GM12878 (cell line): ENCODE measurements around the gene SBNO1. TPM values are rescaled to one million over a fixed set of nuclear protein-coding genes. Genes with fewer than 3 reads are reported as not detected.
A peak's percentile ranks its signal among the peaks of the same experiment; 100 is the strongest.

Experiments used
- ATAC-seq: fragments of 200-7000 bp; cut with Tn5 transposase; 3 replicates; pipeline ENCODE4 v1.9.1; 2020; ENCODE audit warnings: mild to moderate bottlenecking, moderate library complexity
- BruUV-seq: library from RNA; stranded (reverse); fragments of 400-500 nt; replicated peaks from 2 replicates; lab custom pipeline; 2021; lab: Mats Ljungman, UMichigan
- CTCF ChIA-PET: fragments of 300-600 bp; sonication (Branson Sonifier 250); formaldehyde crosslinking; extraction: SDS; loops from one replicate; lab custom pipeline; 2021; ENCODE audit warnings: inconsistent platforms; lab: Yijun Ruan, JAX
- POLR2A ChIA-PET: fragments of 350-600 bp; formaldehyde crosslinking; extraction: SDS; loops from one replicate; lab custom pipeline; 2021; ENCODE audit warnings: inconsistent platforms; lab: Charles Lee
- RAD21 ChIA-PET: fragments of 300-600 bp; sonication (Branson Sonifier 250); formaldehyde crosslinking; loops from one replicate; lab custom pipeline; 2023; ENCODE audit warnings: antibody characterized with exemption; ENCODE audit not compliant: unreplicated experiment; lab: Charles Lee
- SMC1A ChIA-PET: fragments of 300-600 bp; sonication (Branson Sonifier 250); formaldehyde crosslinking; loops from one replicate; lab custom pipeline; 2023; ENCODE audit not compliant: unreplicated experiment, uncharacterized antibody; lab: Charles Lee
- DNase-seq: peaks from one replicate; pipeline ENCODE4 v3.0.0-alpha.2; 2011; ENCODE audit warnings: low read depth, low spot score
- FAIRE-seq: peaks from 3 replicates; lab custom pipeline; 2011; peaks lifted over from hg19 to GRCh38; lab: Jason Lieb, UNC
- H2AFZ ChIP-seq: 2 replicates; pipeline ENCODE4 v1.6.0; 2011; ENCODE audit warnings: low read depth, low read length, control low read depth; ENCODE audit not compliant: control insufficient read depth
- H3K27ac ChIP-seq: 2 replicates; pipeline ENCODE4 v1.5.1; 2011; ENCODE audit warnings: control low read depth; ENCODE audit not compliant: control insufficient read depth, insufficient read depth
- H3K27me3 ChIP-seq, 2 experiments: replicated peaks in 1 of 2; 2 replicates each; pipeline versions ENCODE4 v1.6.0 to v1.6.1; 2011; ENCODE audit warnings: low read length in 1 of 2; ENCODE audit not compliant: control insufficient read depth in 2 of 2, insufficient read depth in 2 of 2
- H3K36me3 ChIP-seq, 2 experiments: 2 replicates each; pipeline ENCODE4 v1.5.1; 2011; ENCODE audit warnings: low read length in 1 of 2; ENCODE audit not compliant: control insufficient read depth in 2 of 2, insufficient read depth in 2 of 2
- H3K4me1 ChIP-seq: 2 replicates; pipeline ENCODE4 v1.6.1; 2011; ENCODE audit warnings: mild to moderate bottlenecking, low read length, moderate library complexity, mixed read lengths; ENCODE audit not compliant: control insufficient read depth, insufficient read depth
- H3K4me2 ChIP-seq: 2 replicates; pipeline ENCODE4 v1.6.0; 2011; ENCODE audit warnings: control low read depth; ENCODE audit not compliant: control insufficient read depth, insufficient read depth
- H3K4me3 ChIP-seq: fragments of 200-600 bp; sonication (generic); 2 replicates; pipeline ENCODE4 v1.5.1; 2016
- H3K79me2 ChIP-seq: 2 replicates; pipeline ENCODE4 v1.6.0; 2011; ENCODE audit warnings: low read length; ENCODE audit not compliant: control insufficient read depth, insufficient read depth
- H3K9ac ChIP-seq: 2 replicates; pipeline ENCODE4 v1.8.0; 2011; ENCODE audit warnings: low read length, control low read depth, mixed read lengths; ENCODE audit not compliant: control insufficient read depth, insufficient read depth
- H3K9me3 ChIP-seq: replicated peaks from 3 replicates; pipeline ENCODE4 v1.5.1; 2011; ENCODE audit warnings: mild to moderate bottlenecking, low read length; ENCODE audit not compliant: control insufficient read depth, insufficient read depth
- H4K20me1 ChIP-seq: 2 replicates; pipeline ENCODE4 v1.6.0; 2011; ENCODE audit not compliant: control insufficient read depth, insufficient read depth
- EGR1 ChIP-seq, 2 experiments: IDR thresholded peaks; 1 replicate in 1 of 2; 2 replicates in 1 of 2; pipeline ENCODE4 v1.6.1; 2011 to 2012; ENCODE audit warnings: low read depth in 2 of 2, low read length in 2 of 2, borderline replicate concordance in 1 of 2, mild to moderate bottlenecking in 1 of 2, moderate library complexity in 1 of 2
- GABPA ChIP-seq: IDR thresholded peaks from 2 replicates; pipeline ENCODE4 v1.6.1; 2014; ENCODE audit warnings: antibody characterized with exemption, low read depth, mild to moderate bottlenecking, inconsistent platforms
- NR2C1 ChIP-seq: fragments of 450-650 bp; IDR thresholded peaks from 2 replicates; pipeline ENCODE4 v1.6.1; 2017; ENCODE audit warnings: antibody characterized with exemption, mild to moderate bottlenecking, moderate library complexity
- NR2F1 ChIP-seq: fragments of 450-650 bp; conservative IDR thresholded peaks from 2 replicates; pipeline ENCODE4 v1.6.1; 2017; ENCODE audit warnings: mild to moderate bottlenecking
- PAX8 ChIP-seq: fragments of 450-650 bp; IDR thresholded peaks from 2 replicates; pipeline ENCODE4 v1.6.1; 2017; ENCODE audit warnings: mild to moderate bottlenecking, moderate library complexity
- WRNIP1 ChIP-seq: IDR thresholded peaks from 2 replicates; pipeline ENCODE4 v1.6.1; 2011; ENCODE audit warnings: low read depth, low read length, improper control_type of control experiment, borderline replicate concordance
- ZBED1 ChIP-seq: IDR thresholded peaks from 2 replicates; pipeline ENCODE4 v1.6.1; 2016; ENCODE audit warnings: borderline replicate concordance
- WGBS: methylation state at CpG from one replicate; pipeline ENCODE4 v1.1.6; 2016; ENCODE audit warnings: low lambda C conversion rate; ENCODE audit not compliant: insufficient replicate concordance, insufficient coverage; ENCODE audit errors: missing lambda C conversion rate; 5-methylcytosine and 5-hydroxymethylcytosine counted together
- in situ Hi-C: fragments of 300-500 bp; cut with MboI; formaldehyde crosslinking; loops from 9 replicates; pipeline ENCODE4 v1.14.3; 2018; ENCODE audit warnings: mixed read lengths
- intact Hi-C: fragments of 100-400 bp; cut with micrococcal nuclease; formaldehyde crosslinking; loops from one replicate; pipeline ENCODE4 v1.14.2; 2022; ENCODE audit not compliant: unreplicated experiment
- polyA plus RNA-seq, 11 experiments: library from polyadenylated mRNA; depleted of rRNA in 4 of 11; unstranded in 6 of 11; stranded (reverse) in 5 of 11; fragments of >200 nt; fragmentation: Nextera tagmentation in 4 of 11; fragmentation: Illumina TruSeq in 1 of 11; extraction: Ambion mirVana in 4 of 11; extraction: Trizol in 1 of 11; gene quantifications; 1 replicate in 1 of 11; 2 replicates in 10 of 11; pipeline versions ENCODE4 v1.2.1 to v1.2.3, GENCODE V29; 2011 to 2016; ENCODE audit warnings: inconsistent platforms in 2 of 11, missing spikeins in 2 of 11, low read depth in 1 of 11
- total RNA-seq, 4 experiments: library from RNA; depleted of rRNA in 3 of 4; stranded (reverse); fragments of >200 nt in 3 of 4; fragmentation: Illumina TruSeq in 1 of 4; extraction: Trizol in 1 of 4; gene quantifications; 2 replicates each; pipeline versions ENCODE4 v1.2.1 to v1.2.3, GENCODE V29; 2013 to 2021
- TF ChIP-seq, protein P1 (sequence below): IDR thresholded peaks from 2 replicates; pipeline ENCODE4 v1.6.1; 2012; ENCODE audit warnings: low read depth, low read length, improper control_type of control experiment
- TF ChIP-seq, protein P2 (sequence below): fragments of 450-650 bp; IDR thresholded peaks from 2 replicates; pipeline ENCODE4 v1.6.1; 2017; ENCODE audit warnings: mild to moderate bottlenecking, moderate library complexity
- TF ChIP-seq, protein P3 (sequence below): fragments of 450-650 bp; IDR thresholded peaks from 2 replicates; pipeline ENCODE4 v1.6.1; 2017; ENCODE audit warnings: low read depth, mild to moderate bottlenecking, moderate library complexity
- TF ChIP-seq, protein P4 (sequence below): fragments of 450-650 bp; conservative IDR thresholded peaks from 2 replicates; pipeline ENCODE4 v1.6.1; 2017; ENCODE audit warnings: mild to moderate bottlenecking, moderate library complexity

SBNO1 gene
- total and polyA plus RNA-seq, 10 of the 15 experiments (the other 5 are each of a cell fraction or from before 2014, with no cell fraction given), result 7.5 to 39.7 (median 20.9) TPM

DNA sequence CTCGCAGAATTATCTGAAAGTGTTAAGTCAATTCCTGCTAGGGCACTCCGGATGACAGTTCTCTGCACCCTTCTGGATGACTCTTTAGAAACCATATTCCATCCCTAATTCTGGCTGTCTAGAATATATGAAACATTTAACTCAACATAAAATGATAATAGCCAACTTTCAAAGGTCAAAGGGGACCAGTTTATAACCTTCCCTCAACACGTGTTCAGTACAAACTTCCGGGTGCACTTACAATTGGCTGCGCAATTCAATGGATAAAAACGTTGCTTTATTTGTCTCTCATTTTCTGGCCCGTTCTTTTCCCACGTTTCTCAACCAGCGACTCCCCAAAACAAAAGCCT, 1.3 kb downstream of the SBNO1 start:
- peak overlapping the region; percentile 95 for H3K9ac ChIP-seq
- no peak overlapping the region; the same call in 1 of the 2 replicates for H2AFZ ChIP-seq
- H3K36me3 ChIP-seq, result no peaks in the 10 kb centered on the region
- H3K4me2 ChIP-seq, result peak overlapping the region; percentile 19
- no peaks in the 10 kb centered on the region for H3K9me3 ChIP-seq
- H3K27ac ChIP-seq, result peak overlapping the region; percentile 93
- H4K20me1 ChIP-seq, result no peaks in the 10 kb centered on the region
- TSS peak; percentile 78 for BruUV-seq
- RAD21 ChIA-PET, result interaction anchor here (0.6 to 1.8 kb wide), 5 partner anchors 20 to 269 kb away, joined by 3 to 4 read pairs (median 4); partner anchors contain the start of gene KMT5A
- peaks cover 54% of the 10 kb centered on the region for H3K79me2 ChIP-seq
- SMC1A ChIA-PET, result interaction anchor here (0.7 to 1.9 kb wide), 14 partner anchors 10 to 238 kb away, joined by 3 to 11 read pairs (median 4); partner anchors contain the start of genes DDX55, KMT5A and MPHOSPH9
- no peak for ATAC-seq
- no peaks in the 10 kb centered on the region for H3K27me3 ChIP-seq
- DNase-seq, result no peak
- POLR2A ChIA-PET, result interaction anchor here (0.5 to 4.2 kb wide), 9 partner anchors 14 to 169 kb away, joined by 3 to 23 read pairs (median 6); partner anchors contain the start of genes KMT5A, MPHOSPH9 and MTRFR
- peak overlapping the region; percentile 88 for H3K4me3 ChIP-seq
- peaks cover 2% of the 10 kb centered on the region for H3K4me1 ChIP-seq
- WGBS, result 1% methylated on average over 9 of the region's 9 CpGs
- intact Hi-C loops (no loop called here), in situ Hi-C loops (no loop called here)
- FAIRE-seq, result peak; percentile 31
- CTCF ChIA-PET, result interaction anchor here (0.7 to 2.5 kb wide), 7 partner anchors 19 to 93 kb away, joined by 3 to 9 read pairs (median 4); partner anchors contain the start of gene KMT5A
- TF ChIP-seq GABPA (0 out of 2 replicates have a peak, but pooled peaks have one; percentile 18), WRNIP1 (peak; percentile 32; the same call in 1 of the 2 replicates), NR2F1 (peak; percentile 90), EGR1 (IDR thresholded peaks at IDR 0.05; ENCODE audit: borderline replicate concordance in 1 of 2, low read depth in 2 of 2, low read length in 2 of 2) (no peak), ZBED1 (0 out of 2 replicates have a peak, but pooled peaks have one; percentile 29), NR2C1 (peak; percentile 86), PAX8 (peak; percentile 44; the same call in 1 of the 2 replicates)
- TF ChIP-seq, protein P1, sequence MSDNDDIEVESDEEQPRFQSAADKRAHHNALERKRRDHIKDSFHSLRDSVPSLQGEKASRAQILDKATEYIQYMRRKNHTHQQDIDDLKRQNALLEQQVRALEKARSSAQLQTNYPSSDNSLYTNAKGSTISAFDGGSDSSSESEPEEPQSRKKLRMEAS, result peak; percentile 78
- TF ChIP-seq, protein P2, sequence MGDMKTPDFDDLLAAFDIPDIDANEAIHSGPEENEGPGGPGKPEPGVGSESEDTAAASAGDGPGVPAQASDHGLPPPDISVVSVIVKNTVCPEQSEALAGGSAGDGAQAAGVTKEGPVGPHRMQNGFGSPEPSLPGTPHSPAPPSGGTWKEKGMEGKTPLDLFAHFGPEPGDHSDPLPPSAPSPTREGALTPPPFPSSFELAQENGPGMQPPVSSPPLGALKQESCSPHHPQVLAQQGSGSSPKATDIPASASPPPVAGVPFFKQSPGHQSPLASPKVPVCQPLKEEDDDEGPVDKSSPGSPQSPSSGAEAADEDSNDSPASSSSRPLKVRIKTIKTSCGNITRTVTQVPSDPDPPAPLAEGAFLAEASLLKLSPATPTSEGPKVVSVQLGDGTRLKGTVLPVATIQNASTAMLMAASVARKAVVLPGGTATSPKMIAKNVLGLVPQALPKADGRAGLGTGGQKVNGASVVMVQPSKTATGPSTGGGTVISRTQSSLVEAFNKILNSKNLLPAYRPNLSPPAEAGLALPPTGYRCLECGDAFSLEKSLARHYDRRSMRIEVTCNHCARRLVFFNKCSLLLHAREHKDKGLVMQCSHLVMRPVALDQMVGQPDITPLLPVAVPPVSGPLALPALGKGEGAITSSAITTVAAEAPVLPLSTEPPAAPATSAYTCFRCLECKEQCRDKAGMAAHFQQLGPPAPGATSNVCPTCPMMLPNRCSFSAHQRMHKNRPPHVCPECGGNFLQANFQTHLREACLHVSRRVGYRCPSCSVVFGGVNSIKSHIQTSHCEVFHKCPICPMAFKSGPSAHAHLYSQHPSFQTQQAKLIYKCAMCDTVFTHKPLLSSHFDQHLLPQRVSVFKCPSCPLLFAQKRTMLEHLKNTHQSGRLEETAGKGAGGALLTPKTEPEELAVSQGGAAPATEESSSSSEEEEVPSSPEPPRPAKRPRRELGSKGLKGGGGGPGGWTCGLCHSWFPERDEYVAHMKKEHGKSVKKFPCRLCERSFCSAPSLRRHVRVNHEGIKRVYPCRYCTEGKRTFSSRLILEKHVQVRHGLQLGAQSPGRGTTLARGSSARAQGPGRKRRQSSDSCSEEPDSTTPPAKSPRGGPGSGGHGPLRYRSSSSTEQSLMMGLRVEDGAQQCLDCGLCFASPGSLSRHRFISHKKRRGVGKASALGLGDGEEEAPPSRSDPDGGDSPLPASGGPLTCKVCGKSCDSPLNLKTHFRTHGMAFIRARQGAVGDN, result peak; percentile 56; the same call in 1 of the 2 replicates
- TF ChIP-seq, protein P3, sequence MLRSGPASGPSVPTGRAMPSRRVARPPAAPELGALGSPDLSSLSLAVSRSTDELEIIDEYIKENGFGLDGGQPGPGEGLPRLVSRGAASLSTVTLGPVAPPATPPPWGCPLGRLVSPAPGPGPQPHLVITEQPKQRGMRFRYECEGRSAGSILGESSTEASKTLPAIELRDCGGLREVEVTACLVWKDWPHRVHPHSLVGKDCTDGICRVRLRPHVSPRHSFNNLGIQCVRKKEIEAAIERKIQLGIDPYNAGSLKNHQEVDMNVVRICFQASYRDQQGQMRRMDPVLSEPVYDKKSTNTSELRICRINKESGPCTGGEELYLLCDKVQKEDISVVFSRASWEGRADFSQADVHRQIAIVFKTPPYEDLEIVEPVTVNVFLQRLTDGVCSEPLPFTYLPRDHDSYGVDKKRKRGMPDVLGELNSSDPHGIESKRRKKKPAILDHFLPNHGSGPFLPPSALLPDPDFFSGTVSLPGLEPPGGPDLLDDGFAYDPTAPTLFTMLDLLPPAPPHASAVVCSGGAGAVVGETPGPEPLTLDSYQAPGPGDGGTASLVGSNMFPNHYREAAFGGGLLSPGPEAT, result 0 out of 2 replicates have a peak, but pooled peaks have one; percentile 8
- TF ChIP-seq, protein P4, sequence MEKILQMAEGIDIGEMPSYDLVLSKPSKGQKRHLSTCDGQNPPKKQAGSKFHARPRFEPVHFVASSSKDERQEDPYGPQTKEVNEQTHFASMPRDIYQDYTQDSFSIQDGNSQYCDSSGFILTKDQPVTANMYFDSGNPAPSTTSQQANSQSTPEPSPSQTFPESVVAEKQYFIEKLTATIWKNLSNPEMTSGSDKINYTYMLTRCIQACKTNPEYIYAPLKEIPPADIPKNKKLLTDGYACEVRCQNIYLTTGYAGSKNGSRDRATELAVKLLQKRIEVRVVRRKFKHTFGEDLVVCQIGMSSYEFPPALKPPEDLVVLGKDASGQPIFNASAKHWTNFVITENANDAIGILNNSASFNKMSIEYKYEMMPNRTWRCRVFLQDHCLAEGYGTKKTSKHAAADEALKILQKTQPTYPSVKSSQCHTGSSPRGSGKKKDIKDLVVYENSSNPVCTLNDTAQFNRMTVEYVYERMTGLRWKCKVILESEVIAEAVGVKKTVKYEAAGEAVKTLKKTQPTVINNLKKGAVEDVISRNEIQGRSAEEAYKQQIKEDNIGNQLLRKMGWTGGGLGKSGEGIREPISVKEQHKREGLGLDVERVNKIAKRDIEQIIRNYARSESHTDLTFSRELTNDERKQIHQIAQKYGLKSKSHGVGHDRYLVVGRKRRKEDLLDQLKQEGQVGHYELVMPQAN, result peak; percentile 88
